HG02840 (cell line): Measurements from ENCODE around the gene RTF1.
"Not testable (repeated sequence)": the region's sequence is repeated elsewhere in the genome, so short reads cannot be mapped to it uniquely, and the experiment has no call there.

Experiments used
- ATAC-seq: cut with Tn5 transposase; IDR thresholded peaks from one replicate; pipeline ENCODE4 v1.9.1; 2021; ENCODE audit warnings: mild to moderate bottlenecking, moderate library complexity, moderate number of reproducible peaks; ENCODE audit not compliant: unreplicated experiment, low FRiP score

The RTF1 gene

GRCh38 chr15:41416742-41417417 is at the start of gene RTF1:
TSS of gene RTF1 (plus strand) at chr15:41417095. CDS start at chr15:41417116, 21 bp downstream.
- ATAC-seq, result peak; percentile 83

- ATAC-seq, result no peak
Measured at GRCh38 chr15:41367418-41367817, 49.5 kb upstream of the RTF1 start.

GRCh38 chr15:41377978-41378377 is 38.9 kb upstream of the RTF1 start:
- no peak for ATAC-seq

- ATAC-seq, result not testable (repeated sequence)
Measured at GRCh38 chr15:41383974-41384749, 32.7 kb upstream of the RTF1 start.

DNA sequence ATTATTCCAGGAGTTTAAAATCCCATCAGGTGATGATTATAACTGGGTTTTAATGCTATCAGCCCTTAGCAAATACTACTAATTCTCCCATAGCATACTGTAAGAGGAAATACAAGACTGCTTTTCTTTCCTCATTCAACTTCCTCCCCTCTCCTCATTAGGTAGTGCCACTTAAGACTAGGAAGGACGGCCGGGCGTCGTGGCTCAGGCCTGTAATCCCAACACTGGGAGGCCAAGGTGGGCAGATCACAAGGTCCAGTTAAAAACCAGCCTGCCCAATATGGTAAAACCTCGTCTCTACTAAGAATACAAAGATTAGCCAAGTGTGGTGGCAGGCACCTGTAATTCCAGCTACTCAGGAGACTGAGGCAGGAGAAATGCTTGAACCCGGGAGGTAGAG is 29.2 kb upstream of the RTF1 start:
- no peak for ATAC-seq

GRCh38 chr15:41392659-41393058 is 24.2 kb upstream of the RTF1 start:
- ATAC-seq, result no peak

DNA sequence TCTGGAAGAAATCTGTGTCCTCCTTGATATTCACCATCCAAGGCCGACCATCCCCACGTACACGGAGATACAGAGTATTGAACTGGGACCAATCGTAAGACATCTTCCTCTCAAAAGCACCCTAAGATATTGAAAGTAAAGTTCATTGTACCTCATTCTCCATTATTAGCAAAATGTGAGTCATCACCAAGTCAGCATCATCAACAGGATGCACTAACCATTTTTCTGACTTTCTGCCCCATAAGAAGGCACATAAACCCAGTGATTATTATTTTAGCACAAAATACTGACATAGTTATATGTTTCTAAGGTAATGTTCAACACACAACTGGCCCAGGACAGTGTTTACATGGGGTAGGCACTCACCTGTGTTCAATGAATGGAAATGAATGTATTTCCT is 22.0 kb upstream of the RTF1 start:
- no peak for ATAC-seq

DNA sequence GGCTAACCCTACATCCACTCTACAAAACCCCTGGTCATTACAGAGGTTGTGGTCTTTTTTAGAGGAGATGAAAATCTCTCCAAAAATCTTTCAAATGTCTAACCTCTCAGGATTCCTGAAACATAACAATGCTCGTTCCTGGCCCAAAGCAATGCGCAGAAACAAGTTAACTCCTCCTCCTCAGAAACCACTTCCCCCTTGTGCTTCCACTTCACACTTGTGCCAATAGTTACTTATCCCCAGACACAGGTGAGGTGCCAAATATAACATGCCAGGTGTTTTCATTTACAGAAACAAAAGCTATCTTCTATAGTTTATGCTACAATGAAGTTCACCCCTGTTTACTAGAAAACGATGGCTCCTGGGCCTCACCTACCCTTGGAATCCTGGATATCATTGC is 20.8 kb upstream of the RTF1 start:
- no peak for ATAC-seq

- no peak for ATAC-seq
Measured at GRCh38 chr15:41401904-41402267, 15.0 kb upstream of the RTF1 start.

- ATAC-seq, result no peak
Measured at GRCh38 chr15:41407341-41407740, 9.6 kb upstream of the RTF1 start.

- no peak for ATAC-seq
Measured at GRCh38 chr15:41408234-41408641, 8.7 kb upstream of the RTF1 start.

GRCh38 chr15:41411031-41411430 is 5.9 kb upstream of the RTF1 start:
- ATAC-seq, result no peak

GRCh38 chr15:41411441-41411840 is 5.5 kb upstream of the RTF1 start:
- no peak for ATAC-seq

- no peak for ATAC-seq
Measured at GRCh38 chr15:41416128-41416741, 660 bp upstream of the RTF1 start.

GRCh38 chr15:41417418-41418195 is 712 bp downstream of the RTF1 start:
- ATAC-seq, result peak; percentile 47

DNA sequence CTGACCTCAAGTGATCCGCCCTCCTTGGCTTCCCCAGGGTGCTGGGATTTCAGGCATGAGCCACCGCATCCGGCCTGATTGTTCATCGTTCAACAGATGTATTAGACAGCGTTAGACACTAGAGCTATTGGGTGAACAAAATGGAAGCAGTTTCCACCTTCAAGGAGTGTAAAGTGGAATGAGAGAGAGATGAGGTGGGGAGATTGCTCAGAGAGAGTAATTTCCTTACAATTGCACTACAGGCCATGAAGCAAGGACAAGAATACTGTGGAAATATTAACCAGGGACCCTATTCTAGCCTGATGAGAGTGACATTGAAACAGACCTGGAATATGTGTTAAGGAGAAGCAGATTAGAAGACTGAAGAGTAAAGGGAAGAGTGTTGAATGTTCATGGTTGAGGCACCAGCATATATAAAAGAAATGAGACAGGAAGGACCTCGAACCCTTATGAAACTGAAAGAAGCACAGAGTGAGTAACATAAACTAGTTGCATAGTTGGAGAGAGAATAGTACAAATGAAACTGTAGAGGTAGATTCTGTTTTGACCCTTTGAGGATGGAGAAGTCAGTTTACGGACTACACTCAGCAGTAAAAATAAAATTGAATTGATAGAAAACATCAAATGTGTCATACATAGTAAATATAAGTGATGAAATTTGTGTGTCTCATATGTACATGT is 7.2 kb downstream of the RTF1 start:
- no peak for ATAC-seq

DNA sequence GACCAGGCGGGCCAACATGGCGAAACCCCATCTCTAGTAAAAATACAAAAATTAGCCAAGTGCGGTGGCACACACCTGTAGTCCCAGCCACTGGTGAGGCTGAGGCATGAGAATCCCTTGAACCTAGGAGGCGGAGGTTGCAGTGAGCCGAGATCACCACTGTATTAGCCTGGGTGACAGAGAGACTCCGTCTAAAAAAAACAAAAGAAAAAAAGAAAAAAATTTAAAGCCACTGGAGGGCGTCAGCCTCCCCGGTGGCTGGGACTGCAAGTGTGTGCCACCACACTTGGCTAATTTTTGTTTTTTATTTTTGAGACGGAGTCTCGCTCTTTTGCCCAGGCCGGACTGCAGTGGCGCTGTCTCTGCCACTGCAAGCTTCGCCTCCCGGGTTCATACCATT is 7.9 kb downstream of the RTF1 start:
- no peak for ATAC-seq

- ATAC-seq, result not testable (repeated sequence)
Measured at GRCh38 chr15:41425907-41426306, 9.0 kb downstream of the RTF1 start.

- no peak for ATAC-seq
Measured at GRCh38 chr15:41429003-41429890, 12.4 kb downstream of the RTF1 start.
